ENCODE measurements around the gene DISP3.

DISP3 gene

GRCh38 chr1:11563560-11564069, 84.7 kb downstream of the DISP3 start:
- TF ChIP-seq GATA2 (IDR thresholded peaks at IDR 0.05; ENCODE audit: low read depth, low read length) (peak; percentile 76), GATA3 (IDR thresholded peaks at IDR 0.05; ENCODE audit: low read depth, low read length) (no peak)

GRCh38 chr1:11564237-11564636, 85.3 kb downstream of the DISP3 start:
- TF ChIP-seq GATA3 (IDR thresholded peaks at IDR 0.05; ENCODE audit: low read depth, low read length) (no peak), GATA2 (IDR thresholded peaks at IDR 0.05; ENCODE audit: low read depth, low read length) (no peak)

- no peak for TF ChIP-seq GATA2 (IDR thresholded peaks at IDR 0.05; ENCODE audit: low read depth, low read length)
- TF ChIP-seq GATA3 (IDR thresholded peaks at IDR 0.05; ENCODE audit: low read depth, low read length): no peak
Measured at GRCh38 chr1:11566042-11566850, 87.3 kb downstream of the DISP3 start.

- TF ChIP-seq GATA3 (IDR thresholded peaks at IDR 0.05; ENCODE audit: low read depth, low read length) (no peak), GATA2 (IDR thresholded peaks at IDR 0.05; ENCODE audit: low read depth, low read length) (no peak)
Measured at GRCh38 chr1:11567244-11568065, 88.5 kb downstream of the DISP3 start.

GRCh38 chr1:11568687-11569086, 89.7 kb downstream of the DISP3 start:
- TF ChIP-seq GATA3 (IDR thresholded peaks at IDR 0.05; ENCODE audit: low read depth, low read length) (no peak), GATA2 (IDR thresholded peaks at IDR 0.05; ENCODE audit: low read depth, low read length) (no peak)

GRCh38 chr1:11569551-11569950, 90.6 kb downstream of the DISP3 start:
- TF ChIP-seq GATA2 (IDR thresholded peaks at IDR 0.05; ENCODE audit: low read depth, low read length): no peak
- no peak for TF ChIP-seq GATA3 (IDR thresholded peaks at IDR 0.05; ENCODE audit: low read depth, low read length)

GRCh38 chr1:11569954-11570353, 91.0 kb downstream of the DISP3 start:
- TF ChIP-seq GATA2 (IDR thresholded peaks at IDR 0.05; ENCODE audit: low read depth, low read length) (no peak), GATA3 (IDR thresholded peaks at IDR 0.05; ENCODE audit: low read depth, low read length) (no peak)

- TF ChIP-seq GATA3 (IDR thresholded peaks at IDR 0.05; ENCODE audit: low read depth, low read length): no peak
Measured at GRCh38 chr1:11570821-11571380, 91.9 kb downstream of the DISP3 start.

- no peak for TF ChIP-seq GATA2 (IDR thresholded peaks at IDR 0.05; ENCODE audit: low read depth, low read length)
- TF ChIP-seq GATA3 (IDR thresholded peaks at IDR 0.05; ENCODE audit: low read depth, low read length): no peak
Measured at GRCh38 chr1:11571906-11572616, 93.1 kb downstream of the DISP3 start.

- TF ChIP-seq GATA3 (IDR thresholded peaks at IDR 0.05; ENCODE audit: low read depth, low read length) (no peak), GATA2 (IDR thresholded peaks at IDR 0.05; ENCODE audit: low read depth, low read length) (no peak)
Measured at GRCh38 chr1:11573116-11573692, 94.2 kb downstream of the DISP3 start.

- TF ChIP-seq GATA3 (IDR thresholded peaks at IDR 0.05; ENCODE audit: low read depth, low read length) (no peak), GATA2 (IDR thresholded peaks at IDR 0.05; ENCODE audit: low read depth, low read length) (no peak)
Measured at GRCh38 chr1:11575553-11575952, 96.6 kb downstream of the DISP3 start.

GRCh38 chr1:11576109-11576875, 97.3 kb downstream of the DISP3 start:
- TF ChIP-seq GATA3 (IDR thresholded peaks at IDR 0.05; ENCODE audit: low read depth, low read length) (no peak), GATA2 (IDR thresholded peaks at IDR 0.05; ENCODE audit: low read depth, low read length) (no peak)

- TF ChIP-seq GATA2 (IDR thresholded peaks at IDR 0.05; ENCODE audit: low read depth, low read length): no peak
- no peak for TF ChIP-seq GATA3 (IDR thresholded peaks at IDR 0.05; ENCODE audit: low read depth, low read length)
Measured at GRCh38 chr1:11578004-11578403, 99.0 kb downstream of the DISP3 start.

Data from SH-SY5Y (cell line).